ENCODE data around the gene TUBB4A.

- TF ChIP-seq CTCF (IDR thresholded peaks at IDR 0.05) (no peak), POLR2A (IDR thresholded peaks at IDR 0.05) (no peak)
Observed at GRCh38 chr19:6521718-6522646, 19.9 kb upstream of the TUBB4A start.

Measured in esophagus squamous epithelium (tissue), 4 donors.